H1 (cell line): Measurements from ENCODE around the gene HNRNPDL. TPM values are rescaled to one million over a fixed set of nuclear protein-coding genes. Genes with fewer than 3 reads are reported as not detected.
A peak's percentile ranks its signal among the peaks of the same experiment; 100 is the strongest.

Experiments used
- CTCF ChIA-PET: fragments of 300-600 bp; sonication (Branson Sonifier 250); formaldehyde crosslinking; loops from one replicate; lab custom pipeline; 2021; ENCODE audit not compliant: partially characterized antibody; lab: Charles Lee
- POLR2A ChIA-PET: fragments of 300-600 bp; sonication (Branson Sonifier 250); formaldehyde crosslinking; loops from one replicate; lab custom pipeline; 2021; ENCODE audit warnings: inconsistent platforms; ENCODE audit not compliant: partially characterized antibody; lab: Charles Lee
- DNase-seq, 2 experiments: peaks; one replicate each; pipeline versions ENCODE4 v3.0.0 to v3.0.0-alpha.2; 2010 to 2022; ENCODE audit warnings: low spot score in 2 of 2, low read depth in 1 of 2, mixed read lengths in 1 of 2
- FAIRE-seq: peaks from 2 replicates; lab custom pipeline; 2011; peaks lifted over from hg19 to GRCh38; lab: Jason Lieb, UNC
- H2AFZ ChIP-seq: 2 replicates; pipeline ENCODE4 v1.8.1; 2012; ENCODE audit warnings: low read length, inconsistent platforms
- H2AK5ac ChIP-seq: 2 replicates; pipeline ENCODE4 v1.6.1; 2013; ENCODE audit warnings: low read depth, low read length
- H2BK120ac ChIP-seq: replicated peaks from 2 replicates; pipeline ENCODE3; 2013; ENCODE audit warnings: low read depth, low read length, inconsistent platforms
- H2BK12ac ChIP-seq: 2 replicates; pipeline ENCODE4 v1.6.1; 2013; ENCODE audit warnings: low read depth, low read length
- H2BK15ac ChIP-seq: 2 replicates; pipeline ENCODE4 v1.6.1; 2013; ENCODE audit warnings: low read length
- H2BK20ac ChIP-seq: 2 replicates; pipeline ENCODE4 v1.6.1; 2013; ENCODE audit warnings: low read length
- H2BK5ac ChIP-seq: 2 replicates; pipeline ENCODE4 v1.6.1; 2013; ENCODE audit warnings: low read depth, low read length
- H3K14ac ChIP-seq: 2 replicates; pipeline ENCODE4 v1.6.1; 2013; ENCODE audit warnings: inconsistent platforms; ENCODE audit not compliant: insufficient read length
- H3K18ac ChIP-seq: 2 replicates; pipeline ENCODE4 v1.6.1; 2013; ENCODE audit warnings: low read length; ENCODE audit errors: extremely low read depth
- H3K23ac ChIP-seq: 2 replicates; pipeline ENCODE4 v1.6.1; 2013; ENCODE audit warnings: inconsistent platforms; ENCODE audit not compliant: insufficient read length
- H3K23me2 ChIP-seq: 2 replicates; pipeline ENCODE4 v1.6.1; 2013; ENCODE audit warnings: low read depth, low read length
- H3K27ac ChIP-seq: 2 replicates; pipeline ENCODE4 v1.6.1; 2011; ENCODE audit warnings: low read depth, low read length, inconsistent platforms
- H3K27me3 ChIP-seq, 4 experiments: replicated peaks in 1 of 4; 1 replicate in 1 of 4; 2 replicates in 3 of 4; pipeline versions ENCODE4 v1.6.1 to v1.8.1; 2011 to 2013; ENCODE audit warnings: low read length in 3 of 4, mild to moderate bottlenecking in 3 of 4, inconsistent platforms in 2 of 4, mixed read lengths in 2 of 4, moderate library complexity in 1 of 4; ENCODE audit not compliant: control insufficient read depth in 3 of 4, insufficient read depth in 3 of 4; ENCODE audit errors: extremely low read depth in 1 of 4
- H3K36me3 ChIP-seq, 4 experiments: 2 replicates each; pipeline versions ENCODE4 v1.6.1 to v1.8.1; 2011 to 2013; ENCODE audit warnings: mild to moderate bottlenecking in 4 of 4, low read length in 3 of 4, moderate library complexity in 2 of 4, control low read depth in 1 of 4, inconsistent platforms in 1 of 4; ENCODE audit not compliant: insufficient read depth in 4 of 4, control insufficient read depth in 2 of 4
- H3K4ac ChIP-seq: replicated peaks from 2 replicates; pipeline ENCODE3; 2013; ENCODE audit warnings: low read length, low read depth, mixed read lengths, inconsistent platforms; ENCODE audit not compliant: insufficient read length
- H3K4me1 ChIP-seq, 4 experiments: replicated peaks in 1 of 4; 1 replicate in 1 of 4; 2 replicates in 3 of 4; pipeline versions ENCODE4 v1.6.1 to v1.8.1; 2011 to 2013; ENCODE audit warnings: low read length in 3 of 4, inconsistent platforms in 2 of 4, mixed read lengths in 1 of 4; ENCODE audit not compliant: insufficient read depth in 4 of 4, control insufficient read depth in 3 of 4
- H3K4me2 ChIP-seq, 2 experiments: 2 replicates each; pipeline versions ENCODE4 v1.6.1 to v1.8.1; 2011 to 2013; ENCODE audit warnings: low read depth in 2 of 2, low read length in 2 of 2, control low read depth in 1 of 2, inconsistent platforms in 1 of 2, mild to moderate bottlenecking in 1 of 2; ENCODE audit not compliant: insufficient read depth in 1 of 2
- H3K4me3 ChIP-seq, 4 experiments: fragments of 200-600, 300-600 bp in 1 of 4; sonication (generic), shearing (Covaris generic), sonication (Bioruptor Twin) in 1 of 4; 2 replicates each; pipeline versions ENCODE4 v1.5.1 to v1.8.1; 2011 to 2016; ENCODE audit warnings: low read length in 4 of 4, low read depth in 3 of 4, control low read depth in 2 of 4, inconsistent platforms in 2 of 4, mild to moderate bottlenecking in 2 of 4, mixed read lengths in 1 of 4, moderate library complexity in 1 of 4; ENCODE audit not compliant: insufficient read depth in 2 of 4; ENCODE audit errors: extremely low read depth in 1 of 4
- H3K56ac ChIP-seq: replicated peaks from 2 replicates; pipeline ENCODE3; 2013; ENCODE audit warnings: low read depth, mild to moderate bottlenecking, mixed read lengths, low read length, inconsistent platforms; ENCODE audit not compliant: insufficient read length
- H3K79me1 ChIP-seq: 2 replicates; pipeline ENCODE4 v1.6.1; 2013; ENCODE audit warnings: low read depth, low read length, control low read depth
- H3K79me2 ChIP-seq, 2 experiments: 2 replicates each; pipeline versions ENCODE4 v1.6.1 to v1.8.1; 2012 to 2013; ENCODE audit warnings: low read length in 2 of 2, mild to moderate bottlenecking in 2 of 2, inconsistent platforms in 1 of 2; ENCODE audit not compliant: insufficient read depth in 2 of 2, control insufficient read depth in 1 of 2
- H3K9ac ChIP-seq, 4 experiments: replicated peaks in 1 of 4; 1 replicate in 1 of 4; 2 replicates in 3 of 4; pipeline versions ENCODE4 v1.6.1 to v1.8.1; 2011 to 2013; ENCODE audit warnings: low read depth in 3 of 4, low read length in 3 of 4, control low read depth in 2 of 4, mild to moderate bottlenecking in 2 of 4, moderate library complexity in 2 of 4, inconsistent platforms in 1 of 4; ENCODE audit errors: extremely low read depth in 1 of 4
- H3K9me3 ChIP-seq, 2 experiments: 2 replicates each; pipeline versions ENCODE4 v1.6.1 to v1.8.1; 2012 to 2013; ENCODE audit warnings: mild to moderate bottlenecking in 2 of 2, moderate library complexity in 2 of 2, control low read depth in 1 of 2, inconsistent platforms in 1 of 2, low read depth in 1 of 2, low read length in 1 of 2, mixed read lengths in 1 of 2; ENCODE audit not compliant: insufficient read depth in 2 of 2
- H4K20me1 ChIP-seq, 2 experiments: replicated peaks in 1 of 2; 2 replicates each; pipeline versions ENCODE3 to v1.8.1; 2011 to 2013; ENCODE audit warnings: inconsistent platforms in 2 of 2, low read length in 2 of 2, mild to moderate bottlenecking in 1 of 2; ENCODE audit not compliant: insufficient read depth in 2 of 2, control insufficient read depth in 1 of 2
- H4K5ac ChIP-seq: 2 replicates; pipeline ENCODE4 v1.6.1; 2013; ENCODE audit warnings: low read length, low read depth, mixed read lengths, inconsistent platforms; ENCODE audit not compliant: insufficient read length
- H4K8ac ChIP-seq: 2 replicates; pipeline ENCODE4 v1.8.0; 2013; ENCODE audit warnings: mild to moderate bottlenecking, moderate library complexity, low read length, inconsistent platforms; ENCODE audit not compliant: insufficient read depth; ENCODE audit errors: extremely low read depth
- H4K91ac ChIP-seq: replicated peaks from 2 replicates; pipeline ENCODE3; 2013; ENCODE audit warnings: low read length, mixed read lengths, inconsistent platforms; ENCODE audit not compliant: insufficient read length
- CHD1 ChIP-seq: IDR thresholded peaks from 2 replicates; pipeline ENCODE4 v1.6.1; 2012; ENCODE audit warnings: low read depth, low read length, improper control_type of control experiment
- MAFK ChIP-seq: IDR thresholded peaks from 2 replicates; pipeline ENCODE4 v1.6.1; 2012; ENCODE audit warnings: low read depth, mild to moderate bottlenecking, improper control_type of control experiment, low read length
- WGBS, 2 experiments: shearing (Covaris generic) in 1 of 2; methylation state at CpG; one replicate each; pipeline versions ENCODE4 v1.1.6 to v1.1.7; 2013 to 2015; ENCODE audit warnings: low lambda C conversion rate in 2 of 2, mixed read lengths in 2 of 2, inconsistent platforms in 1 of 2, low coverage in 1 of 2, missing lambda C conversion rate in 1 of 2; ENCODE audit not compliant: insufficient replicate concordance in 2 of 2, insufficient coverage in 1 of 2, insufficient read length in 1 of 2; ENCODE audit errors: extremely low coverage in 1 of 2, missing lambda C conversion rate in 1 of 2; 5-methylcytosine and 5-hydroxymethylcytosine counted together
- polyA plus RNA-seq, 7 experiments: library from polyadenylated mRNA; depleted of rRNA in 3 of 7; stranded (reverse) in 5 of 7; unstranded in 2 of 7; fragments of >200 nt in 5 of 7; fragments of 200-250 nt in 2 of 7; gene quantifications; 1 replicate in 5 of 7; 2 replicates in 1 of 7; 4 replicates in 1 of 7; pipeline versions ENCODE4 v1.2.1 to v1.2.3, GENCODE V29; 2011 to 2013; ENCODE audit warnings: missing spikeins in 2 of 7, mixed read lengths in 2 of 7
- total RNA-seq: library from RNA; stranded (reverse); fragmentation: NEBNext Ultra II Directional; extraction: Animal tissue kit (Norgen Biotek cat#: 25700); gene quantifications from 2 replicates; pipeline ENCODE4 v1.2.1, GENCODE V29; 2021

The HNRNPDL gene
- total and polyA plus RNA-seq, 2 of the 8 experiments (the other 6 are each of a cell fraction or from before 2014, with no cell fraction given), result 197 to 411 TPM

- TF ChIP-seq MAFK (0 out of 2 replicates have a peak, but pooled peaks have one; percentile 19), CHD1 (no peak)
- H3K27ac ChIP-seq, result no peak overlapping the region
- no peak overlapping the region for H2BK120ac ChIP-seq
- no peak overlapping the region for H3K23ac ChIP-seq
- no peak overlapping the region for H3K18ac ChIP-seq
- no peak overlapping the region for H3K9ac ChIP-seq
- H3K27me3 ChIP-seq, result no peaks in the 10 kb centered on the region
- peaks cover 3% of the 10 kb centered on the region; the same call in 1 of the 2 replicates for H3K79me1 ChIP-seq
- H3K4me3 ChIP-seq, result no peak overlapping the region
- no peak overlapping the region for H4K8ac ChIP-seq
- H2BK12ac ChIP-seq, result no peak overlapping the region
- H3K56ac ChIP-seq, result no peak overlapping the region
- no peak overlapping the region; a peak in 1 of 4 replicates for H3K4me2 ChIP-seq
- H3K14ac ChIP-seq, result no peak overlapping the region
- no peak overlapping the region for H3K4ac ChIP-seq
- peaks cover 0 to 7% (median 0%) of the 10 kb centered on the region in 4 experiments; a peak in 2 of 7 replicates for H3K4me1 ChIP-seq
- no peak overlapping the region for H4K5ac ChIP-seq
- CTCF ChIA-PET, result interaction anchor here (1.5 to 1.8 kb wide), 2 partner anchors 12 to 65 kb away, joined by 3 to 4 read pairs; no protein-coding TSS in a partner anchor
- peaks cover 19 to 36% of the 10 kb centered on the region in 2 experiments for H4K20me1 ChIP-seq
- H2BK5ac ChIP-seq, result no peak overlapping the region
- H3K23me2 ChIP-seq, result no peaks in the 10 kb centered on the region; the same call in 1 of the 2 replicates
- no peak overlapping the region for H4K91ac ChIP-seq
- no peak overlapping the region for H2BK20ac ChIP-seq
- WGBS, 2 experiments, result 95% methylated on average over 5 of the region's 5 CpGs; no CpG with 5 or more reads in 1 of the 2 experiments
- H2AFZ ChIP-seq, result no peak overlapping the region
- no peaks in the 10 kb centered on the region for H3K9me3 ChIP-seq
- POLR2A ChIA-PET, result interaction anchor here (1.0 to 11.4 kb wide), 4 partner anchors 6 to 78 kb away, joined by 3 to 126 read pairs (median 8); partner anchors contain the start of genes ENOPH1 and HNRNPDL
- peaks cover 86 to 100% of the 10 kb centered on the region in 2 experiments for H3K79me2 ChIP-seq
- H2AK5ac ChIP-seq, result no peak overlapping the region
- FAIRE-seq (no peak), DNase-seq (no peak)
- peaks cover 0 to 14% (median 3%) of the 10 kb centered on the region in 4 experiments; a peak in 2 of 8 replicates for H3K36me3 ChIP-seq
- H2BK15ac ChIP-seq, result no peak overlapping the region
These were observed 5.9 kb upstream of the HNRNPDL start for GRCh38 chr4:82436130-82436529.
